Liver (tissue), 3 donors: Measurements from ENCODE around the gene SLC22A31.
"Not testable (repeated sequence)": the region's sequence is repeated elsewhere in the genome, so short reads cannot be mapped to it uniquely, and the experiment has no call there.

Experiments used
- ATF3 ChIP-seq: IDR thresholded peaks from 2 replicates; pipeline ENCODE4 v1.6.1; 2016; ENCODE audit warnings: antibody characterized with exemption
- FOXA1 ChIP-seq: IDR thresholded peaks from 2 replicates; pipeline ENCODE4 v1.6.1; 2016; ENCODE audit warnings: antibody characterized with exemption
- GABPA ChIP-seq, 2 donors: IDR thresholded peaks in 1 of 2; conservative IDR thresholded peaks in 1 of 2; 2 replicates each; pipeline ENCODE4 v1.6.1; 2016; ENCODE audit warnings: antibody characterized with exemption in 2 of 2, mild to moderate bottlenecking in 1 of 2, moderate library complexity in 1 of 2
- HNF4G ChIP-seq: IDR thresholded peaks from 2 replicates; pipeline ENCODE4 v1.6.1; 2016; ENCODE audit warnings: antibody characterized with exemption
- JUND ChIP-seq, 2 donors: IDR thresholded peaks; 2 replicates each; pipeline ENCODE4 v1.6.1; 2016; ENCODE audit warnings: antibody characterized with exemption in 2 of 2
- RAD21 ChIP-seq, 2 donors: IDR thresholded peaks; 2 replicates each; pipeline ENCODE4 v1.6.1; 2016; ENCODE audit warnings: antibody characterized with exemption in 2 of 2, mild to moderate bottlenecking in 2 of 2
- REST ChIP-seq: IDR thresholded peaks from 2 replicates; pipeline ENCODE4 v1.6.1; 2016; ENCODE audit warnings: antibody characterized with exemption, mild to moderate bottlenecking
- SP1 ChIP-seq: IDR thresholded peaks from 2 replicates; pipeline ENCODE4 v1.6.1; 2018; ENCODE audit warnings: antibody characterized with exemption, mild to moderate bottlenecking
- TAF1 ChIP-seq: conservative IDR thresholded peaks from 2 replicates; pipeline ENCODE4 v1.6.1; 2016; ENCODE audit warnings: antibody characterized with exemption, mild to moderate bottlenecking
- YY1 ChIP-seq: IDR thresholded peaks from 2 replicates; pipeline ENCODE4 v1.6.1; 2016; ENCODE audit warnings: antibody characterized with exemption, mild to moderate bottlenecking
- TF ChIP-seq, protein P1 (sequence below): fragments of 150-350 bp; IDR thresholded peaks from 2 replicates; pipeline ENCODE4 v1.5.1; 2017; ENCODE audit warnings: improper control_type of control experiment, low read depth, low read length; ENCODE audit not compliant: missing input control
- TF ChIP-seq, protein P2 (sequence below): IDR thresholded peaks from 2 replicates; pipeline ENCODE4 v1.6.1; 2016; ENCODE audit warnings: antibody characterized with exemption
- donor health status: healthy.
- donor health status: healthy.

DNA sequence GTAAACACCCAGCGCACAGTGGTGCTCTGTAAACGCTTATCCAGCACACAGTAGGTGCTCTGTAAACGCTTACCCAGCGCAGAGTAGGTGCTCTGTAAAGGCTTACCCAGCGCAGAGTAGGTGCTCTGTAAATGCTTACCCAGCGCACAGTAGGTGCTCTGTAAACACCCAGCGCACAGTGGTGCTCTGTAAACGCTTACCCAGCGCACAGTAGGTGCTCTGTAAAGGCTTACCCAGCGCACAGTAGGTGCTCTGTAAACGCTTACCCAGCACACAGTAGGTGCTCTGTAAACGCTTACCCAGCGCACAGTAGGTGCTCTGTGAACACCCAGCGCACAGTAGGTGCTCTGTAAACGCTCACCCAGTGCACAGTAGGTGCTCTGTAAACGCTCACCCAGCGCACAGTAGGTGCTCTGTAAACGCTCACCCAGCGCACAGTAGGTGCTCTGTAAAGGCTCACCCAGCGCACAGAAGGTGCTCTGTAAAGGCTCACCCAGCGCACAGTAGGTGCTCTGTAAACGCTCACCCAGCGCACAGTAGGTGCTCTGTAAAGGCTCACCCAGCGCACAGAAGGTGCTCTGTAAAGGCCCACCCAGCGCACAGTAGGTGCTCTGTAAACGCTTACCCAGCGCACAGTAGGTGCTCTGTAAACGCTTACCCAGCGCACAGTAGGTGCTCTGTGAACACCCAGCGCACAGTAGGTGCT, 14.3 kb downstream of the SLC22A31 start:
- TF ChIP-seq, protein P1, sequence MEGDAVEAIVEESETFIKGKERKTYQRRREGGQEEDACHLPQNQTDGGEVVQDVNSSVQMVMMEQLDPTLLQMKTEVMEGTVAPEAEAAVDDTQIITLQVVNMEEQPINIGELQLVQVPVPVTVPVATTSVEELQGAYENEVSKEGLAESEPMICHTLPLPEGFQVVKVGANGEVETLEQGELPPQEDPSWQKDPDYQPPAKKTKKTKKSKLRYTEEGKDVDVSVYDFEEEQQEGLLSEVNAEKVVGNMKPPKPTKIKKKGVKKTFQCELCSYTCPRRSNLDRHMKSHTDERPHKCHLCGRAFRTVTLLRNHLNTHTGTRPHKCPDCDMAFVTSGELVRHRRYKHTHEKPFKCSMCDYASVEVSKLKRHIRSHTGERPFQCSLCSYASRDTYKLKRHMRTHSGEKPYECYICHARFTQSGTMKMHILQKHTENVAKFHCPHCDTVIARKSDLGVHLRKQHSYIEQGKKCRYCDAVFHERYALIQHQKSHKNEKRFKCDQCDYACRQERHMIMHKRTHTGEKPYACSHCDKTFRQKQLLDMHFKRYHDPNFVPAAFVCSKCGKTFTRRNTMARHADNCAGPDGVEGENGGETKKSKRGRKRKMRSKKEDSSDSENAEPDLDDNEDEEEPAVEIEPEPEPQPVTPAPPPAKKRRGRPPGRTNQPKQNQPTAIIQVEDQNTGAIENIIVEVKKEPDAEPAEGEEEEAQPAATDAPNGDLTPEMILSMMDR: not testable (repeated sequence)
- TF ChIP-seq GABPA (IDR thresholded peaks at IDR 0.05 in 1 of 2, conservative IDR thresholded peaks at IDR 0.05 in 1 of 2); SP1; REST; RAD21 (IDR thresholded peaks at IDR 0.05); JUND (IDR thresholded peaks at IDR 0.05); YY1; HNF4G; FOXA1; ATF3; TAF1: not testable (repeated sequence)
- TF ChIP-seq, protein P2, sequence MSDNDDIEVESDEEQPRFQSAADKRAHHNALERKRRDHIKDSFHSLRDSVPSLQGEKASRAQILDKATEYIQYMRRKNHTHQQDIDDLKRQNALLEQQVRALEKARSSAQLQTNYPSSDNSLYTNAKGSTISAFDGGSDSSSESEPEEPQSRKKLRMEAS: not testable (repeated sequence)
